Neutrophil (primary cell): ENCODE results near the gene SH3BP5.
"Not testable (repeated sequence)": the region's sequence is repeated elsewhere in the genome, so short reads cannot be mapped to it uniquely, and the experiment has no call there.

Experiments
- H3K27ac ChIP-seq: fragments of 200-600 bp; sonication (generic); 2 replicates; pipeline ENCODE4 v1.5.1; 2016; ENCODE audit warnings: mild to moderate bottlenecking, moderate library complexity
- H3K27me3 ChIP-seq: fragments of 200-600 bp; sonication (generic); 2 replicates; pipeline ENCODE4 v1.6.0; 2016; ENCODE audit warnings: mild to moderate bottlenecking
- H3K36me3 ChIP-seq: fragments of 200-600 bp; sonication (generic); 2 replicates; pipeline ENCODE4 v1.5.1; 2017
- H3K4me1 ChIP-seq, 2 experiments: fragments of 200-600 bp in 1 of 2; sonication (generic) in 1 of 2; 1 replicate in 1 of 2; 2 replicates in 1 of 2; pipeline versions ENCODE4 v1.5.1 to v1.6.1; 2013 to 2016; ENCODE audit warnings: low read depth in 1 of 2, low read length in 1 of 2, mild to moderate bottlenecking in 1 of 2, moderate library complexity in 1 of 2; ENCODE audit not compliant: control insufficient read depth in 1 of 2, insufficient read depth in 1 of 2
- H3K4me3 ChIP-seq, 2 experiments: fragments of 200-600 bp in 1 of 2; sonication (generic) in 1 of 2; 1 replicate in 1 of 2; 2 replicates in 1 of 2; pipeline ENCODE4 v1.5.1; 2013 to 2016; ENCODE audit warnings: low read depth in 1 of 2, low read length in 1 of 2, mild to moderate bottlenecking in 1 of 2, moderate library complexity in 1 of 2
- H3K9me3 ChIP-seq: fragments of 200-600 bp; sonication (generic); 2 replicates; pipeline ENCODE4 v1.5.1; 2016
- TF ChIP-seq, protein P1 (sequence below): fragments of 200-600 bp; sonication (generic); IDR thresholded peaks from 2 replicates; pipeline ENCODE4 v1.5.1; 2016; ENCODE audit warnings: antibody characterized with exemption

Gene SH3BP5

GRCh38 chr3:15359677-15360397, 27.5 kb upstream of the SH3BP5 start:
- H3K27me3 ChIP-seq = no peaks in the 10 kb centered on the region
- H3K9me3 ChIP-seq = no peaks in the 10 kb centered on the region
- H3K4me3 ChIP-seq = no peak overlapping the region
- TF ChIP-seq, protein P1, sequence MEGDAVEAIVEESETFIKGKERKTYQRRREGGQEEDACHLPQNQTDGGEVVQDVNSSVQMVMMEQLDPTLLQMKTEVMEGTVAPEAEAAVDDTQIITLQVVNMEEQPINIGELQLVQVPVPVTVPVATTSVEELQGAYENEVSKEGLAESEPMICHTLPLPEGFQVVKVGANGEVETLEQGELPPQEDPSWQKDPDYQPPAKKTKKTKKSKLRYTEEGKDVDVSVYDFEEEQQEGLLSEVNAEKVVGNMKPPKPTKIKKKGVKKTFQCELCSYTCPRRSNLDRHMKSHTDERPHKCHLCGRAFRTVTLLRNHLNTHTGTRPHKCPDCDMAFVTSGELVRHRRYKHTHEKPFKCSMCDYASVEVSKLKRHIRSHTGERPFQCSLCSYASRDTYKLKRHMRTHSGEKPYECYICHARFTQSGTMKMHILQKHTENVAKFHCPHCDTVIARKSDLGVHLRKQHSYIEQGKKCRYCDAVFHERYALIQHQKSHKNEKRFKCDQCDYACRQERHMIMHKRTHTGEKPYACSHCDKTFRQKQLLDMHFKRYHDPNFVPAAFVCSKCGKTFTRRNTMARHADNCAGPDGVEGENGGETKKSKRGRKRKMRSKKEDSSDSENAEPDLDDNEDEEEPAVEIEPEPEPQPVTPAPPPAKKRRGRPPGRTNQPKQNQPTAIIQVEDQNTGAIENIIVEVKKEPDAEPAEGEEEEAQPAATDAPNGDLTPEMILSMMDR = no peak
- peaks cover 12 to 15% of the 10 kb centered on the region in 2 experiments for H3K4me1 ChIP-seq
- no peak overlapping the region for H3K27ac ChIP-seq
- H3K36me3 ChIP-seq = no peaks in the 10 kb centered on the region

GRCh38 chr3:15356651-15357061, 24.3 kb upstream of the SH3BP5 start:
- H3K4me1 ChIP-seq = peaks cover 22 to 23% of the 10 kb centered on the region in 2 experiments

DNA sequence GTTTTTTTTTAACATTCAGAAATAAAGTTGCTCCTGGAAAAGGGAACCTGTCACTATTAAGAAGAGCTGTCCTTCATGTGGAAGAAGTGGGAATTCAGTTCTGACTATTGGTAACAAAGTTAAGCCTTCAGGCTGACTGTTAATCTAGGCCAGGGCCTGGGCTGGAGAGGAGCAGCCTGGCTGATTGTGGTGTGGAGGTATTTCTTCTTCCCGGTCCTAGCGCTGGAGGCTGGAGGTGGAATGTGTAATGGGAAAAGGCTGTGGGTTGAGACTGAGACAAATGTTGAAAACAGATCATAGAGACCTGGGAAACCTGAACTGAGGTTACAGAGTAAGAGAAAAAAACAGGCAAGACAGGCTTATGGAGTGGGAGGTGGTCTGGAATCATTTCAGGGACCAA, 23.8 kb upstream of the SH3BP5 start:
- H3K27me3 ChIP-seq = no peaks in the 10 kb centered on the region
- no peaks in the 10 kb centered on the region for H3K36me3 ChIP-seq
- TF ChIP-seq, protein P1 = no peak
- no peak overlapping the region for H3K27ac ChIP-seq
- H3K9me3 ChIP-seq = no peaks in the 10 kb centered on the region
- no peak overlapping the region for H3K4me3 ChIP-seq
- H3K4me1 ChIP-seq = peaks cover 20 to 22% of the 10 kb centered on the region in 2 experiments

More at GRCh38 chr3:15356651-15357061, 24.3 kb upstream of the SH3BP5 start:
- not testable (repeated sequence) for H3K4me3 ChIP-seq, H3K27me3 ChIP-seq, H3K27ac ChIP-seq, H3K9me3 ChIP-seq, H3K36me3 ChIP-seq

GRCh38 chr3:15355086-15355485, 22.7 kb upstream of the SH3BP5 start:
- TF ChIP-seq, protein P1 = no peak
- Histone ChIP-seq H3K27me3 (no peaks in the 10 kb centered on the region), H3K4me1 (peaks cover 12 to 17% of the 10 kb centered on the region in 2 experiments), H3K9me3 (no peaks in the 10 kb centered on the region), H3K36me3 (no peaks in the 10 kb centered on the region), H3K27ac (no peak overlapping the region), H3K4me3 (no peak overlapping the region)

- H3K36me3 ChIP-seq = no peaks in the 10 kb centered on the region
- TF ChIP-seq, protein P1 = no peak
- peaks cover 12 to 17% of the 10 kb centered on the region in 2 experiments for H3K4me1 ChIP-seq
- H3K27ac ChIP-seq = no peak overlapping the region
- no peaks in the 10 kb centered on the region for H3K9me3 ChIP-seq
- H3K4me3 ChIP-seq = no peak overlapping the region
- H3K27me3 ChIP-seq = no peaks in the 10 kb centered on the region
These were observed 22.1 kb upstream of the SH3BP5 start for GRCh38 chr3:15354485-15354884.

DNA sequence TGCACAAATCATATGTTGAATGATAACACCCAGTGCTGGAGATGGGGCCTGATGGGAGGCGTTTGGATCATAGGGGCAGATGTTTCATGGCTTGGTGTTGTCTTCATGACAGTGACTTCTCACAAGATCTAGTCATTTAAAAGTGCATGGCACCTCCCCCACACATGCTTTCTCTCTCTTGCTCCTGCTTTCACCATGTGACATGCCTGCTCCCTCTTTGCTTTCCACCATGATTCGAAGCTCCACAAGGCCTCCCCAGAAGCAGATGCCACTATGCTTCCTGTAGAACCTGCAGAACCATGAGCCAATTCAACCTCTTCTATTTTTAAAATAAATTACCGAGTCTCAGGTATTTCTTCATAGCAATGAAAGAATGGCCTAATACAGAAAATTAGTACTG, 17.8 kb upstream of the SH3BP5 start:
- TF ChIP-seq, protein P1 = no peak
- H3K36me3 ChIP-seq = no peaks in the 10 kb centered on the region
- no peaks in the 10 kb centered on the region for H3K27me3 ChIP-seq
- H3K27ac ChIP-seq = no peak overlapping the region
- H3K9me3 ChIP-seq = no peaks in the 10 kb centered on the region
- no peak overlapping the region for H3K4me3 ChIP-seq
- H3K4me1 ChIP-seq = peaks cover 12 to 24% of the 10 kb centered on the region in 2 experiments

DNA sequence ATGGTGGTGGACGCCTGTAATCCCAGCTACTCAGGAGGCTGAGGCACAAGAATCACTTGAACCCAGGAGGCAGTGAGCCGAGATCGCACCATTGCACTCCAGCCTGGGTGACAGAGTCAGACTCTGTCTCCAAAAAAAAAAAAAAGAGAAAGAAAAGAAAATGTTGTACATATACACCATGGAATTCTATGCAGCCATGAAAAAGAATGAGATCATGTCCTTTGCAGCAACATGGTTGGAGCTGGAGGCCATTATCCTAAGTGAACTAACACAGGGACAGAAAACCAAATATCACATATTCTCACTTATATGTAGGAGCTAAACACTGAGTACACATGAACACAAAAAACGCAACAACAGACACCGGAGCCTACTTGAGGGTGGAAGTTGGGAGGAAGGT, 17.1 kb upstream of the SH3BP5 start:
- not testable (repeated sequence) for H3K9me3 ChIP-seq, H3K36me3 ChIP-seq, H3K27me3 ChIP-seq, H3K4me3 ChIP-seq, H3K27ac ChIP-seq
- H3K4me1 ChIP-seq = peaks cover 13 to 27% of the 10 kb centered on the region in 2 experiments
